GM23338 (cell line): Measurements from ENCODE around the gene SCN4A.

Experiments used
- CREB1 ChIP-seq: fragments of 250-450 bp; sonication (Bioruptor Pico); IDR thresholded peaks from 2 replicates; pipeline ENCODE4 v1.5.0; 2020; ENCODE audit warnings: low read depth, mild to moderate bottlenecking, moderate library complexity
- CTCF ChIP-seq, 2 experiments: fragments of 200-600 bp in 1 of 2; sonication (generic) in 1 of 2; conservative IDR thresholded peaks; 2 replicates each; pipeline versions ENCODE4 v1.5.1 to v1.6.1; 2016 to 2017; ENCODE audit warnings: antibody characterized with exemption in 2 of 2, low read depth in 2 of 2, mild to moderate bottlenecking in 2 of 2, moderate library complexity in 1 of 2
- EZH2 ChIP-seq: fragments of 200-600 bp; sonication (generic); IDR thresholded peaks from one replicate; pipeline ENCODE4 v1.8.0; 2017; ENCODE audit warnings: antibody characterized with exemption, mild to moderate bottlenecking, low read depth; ENCODE audit not compliant: unreplicated experiment
- EZH2phosphoT487 ChIP-seq: fragments of 200-600 bp; sonication (generic); IDR thresholded peaks from one replicate; pipeline ENCODE4 v1.8.1; 2018; ENCODE audit warnings: antibody characterized with exemption; ENCODE audit not compliant: unreplicated experiment
- JUNB ChIP-seq: IDR thresholded peaks from one replicate; pipeline ENCODE4 v1.6.1; 2016; ENCODE audit warnings: antibody characterized with exemption; ENCODE audit not compliant: unreplicated experiment
- POLR2AphosphoS5 ChIP-seq: IDR thresholded peaks from 2 replicates; pipeline ENCODE4 v1.6.1; 2016; ENCODE audit warnings: antibody characterized with exemption, low read depth
- TF ChIP-seq, protein P1 (sequence below): IDR thresholded peaks from one replicate; pipeline ENCODE4 v1.6.1; 2018; ENCODE audit warnings: antibody characterized with exemption; ENCODE audit not compliant: unreplicated experiment

- no peak for TF ChIP-seq CTCF (conservative IDR thresholded peaks at IDR 0.05; ENCODE audit: low read depth in 2 of 2)
- TF ChIP-seq POLR2AphosphoS5, result no peak
- no peak for TF ChIP-seq EZH2
- no peak for TF ChIP-seq EZH2phosphoT487
- TF ChIP-seq, protein P1, sequence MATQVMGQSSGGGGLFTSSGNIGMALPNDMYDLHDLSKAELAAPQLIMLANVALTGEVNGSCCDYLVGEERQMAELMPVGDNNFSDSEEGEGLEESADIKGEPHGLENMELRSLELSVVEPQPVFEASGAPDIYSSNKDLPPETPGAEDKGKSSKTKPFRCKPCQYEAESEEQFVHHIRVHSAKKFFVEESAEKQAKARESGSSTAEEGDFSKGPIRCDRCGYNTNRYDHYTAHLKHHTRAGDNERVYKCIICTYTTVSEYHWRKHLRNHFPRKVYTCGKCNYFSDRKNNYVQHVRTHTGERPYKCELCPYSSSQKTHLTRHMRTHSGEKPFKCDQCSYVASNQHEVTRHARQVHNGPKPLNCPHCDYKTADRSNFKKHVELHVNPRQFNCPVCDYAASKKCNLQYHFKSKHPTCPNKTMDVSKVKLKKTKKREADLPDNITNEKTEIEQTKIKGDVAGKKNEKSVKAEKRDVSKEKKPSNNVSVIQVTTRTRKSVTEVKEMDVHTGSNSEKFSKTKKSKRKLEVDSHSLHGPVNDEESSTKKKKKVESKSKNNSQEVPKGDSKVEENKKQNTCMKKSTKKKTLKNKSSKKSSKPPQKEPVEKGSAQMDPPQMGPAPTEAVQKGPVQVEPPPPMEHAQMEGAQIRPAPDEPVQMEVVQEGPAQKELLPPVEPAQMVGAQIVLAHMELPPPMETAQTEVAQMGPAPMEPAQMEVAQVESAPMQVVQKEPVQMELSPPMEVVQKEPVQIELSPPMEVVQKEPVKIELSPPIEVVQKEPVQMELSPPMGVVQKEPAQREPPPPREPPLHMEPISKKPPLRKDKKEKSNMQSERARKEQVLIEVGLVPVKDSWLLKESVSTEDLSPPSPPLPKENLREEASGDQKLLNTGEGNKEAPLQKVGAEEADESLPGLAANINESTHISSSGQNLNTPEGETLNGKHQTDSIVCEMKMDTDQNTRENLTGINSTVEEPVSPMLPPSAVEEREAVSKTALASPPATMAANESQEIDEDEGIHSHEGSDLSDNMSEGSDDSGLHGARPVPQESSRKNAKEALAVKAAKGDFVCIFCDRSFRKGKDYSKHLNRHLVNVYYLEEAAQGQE, result no peak
- TF ChIP-seq JUNB, result no peak
- TF ChIP-seq CREB1 (CRISPR knock-in tag), result no peak
These were observed 31.6 kb downstream of the SCN4A start for GRCh38 chr17:63941162-63941561.
